ENCODE measurements around the gene FYN. TPM values are rescaled to one million over a fixed set of nuclear protein-coding genes. Genes with fewer than 3 reads are reported as not detected.

FYN gene
- total RNA-seq, 1 experiment from 2014 or later = 18.5 TPM

GRCh38 chr6:111842891-111843290, 30.4 kb downstream of the FYN start:
- ATAC-seq (no peak), DNase-seq (ENCODE audit: low read depth, low spot score) (no peak)
- POLR2A ChIA-PET = no interaction called here
- Histone ChIP-seq H3K9me2 (ENCODE audit: insufficient read depth) (no peaks in the 10 kb centered on the region), H3K27ac (ENCODE audit: low read depth, low read length) (no peak overlapping the region), H3K4me3 (replicated peaks in 1 of 2; ENCODE audit: low read depth in 1 of 2, low read length in 2 of 2) (no peak overlapping the region), H3K36me3 (ENCODE audit: control insufficient read depth in 1 of 2, insufficient read depth in 2 of 2, low read length in 2 of 2) (no peaks in the 10 kb centered on the region), H3K4me2 (ENCODE audit: low read length) (no peak overlapping the region), H3K79me2 (ENCODE audit: insufficient read depth, low read length) (no peaks in the 10 kb centered on the region), H2AFZ (ENCODE audit: low read depth, low read length, poor library complexity, severe bottlenecking) (no peak overlapping the region), H3K9me3 (ENCODE audit: control insufficient read depth in 1 of 2, insufficient read depth in 1 of 2, low read depth in 1 of 2, low read length in 2 of 2) (no peaks in the 10 kb centered on the region), H3K9ac (ENCODE audit: low read length) (no peak overlapping the region), H3K4me1 (ENCODE audit: control insufficient read depth in 1 of 2, insufficient read depth in 2 of 2, low read length in 2 of 2) (no peaks in the 10 kb centered on the region), H4K20me1 (ENCODE audit: insufficient read depth) (no peaks in the 10 kb centered on the region), H3K27me3 (ENCODE audit: insufficient read depth, low read length) (no peaks in the 10 kb centered on the region)
- no peak for TF ChIP-seq REST (IDR thresholded peaks at IDR 0.05; ENCODE audit: low read depth)
- TF ChIP-seq SIN3A (IDR thresholded peaks at IDR 0.05; ENCODE audit: low read depth) = no peak
- TF ChIP-seq SRF (IDR thresholded peaks at IDR 0.05; ENCODE audit: low read depth) = no peak
- no peak for TF ChIP-seq YY1 (IDR thresholded peaks at IDR 0.05; ENCODE audit: extremely low read depth, insufficient replicate concordance, low read depth, low read length)
- no peak for TF ChIP-seq CTCF (IDR thresholded peaks at IDR 0.05 in 2 of 3, conservative IDR thresholded peaks at IDR 0.05 in 1 of 3; ENCODE audit: borderline replicate concordance in 1 of 3, insufficient read depth in 1 of 3, low read depth in 2 of 3, low read length in 2 of 3)
- TF ChIP-seq CBX3 (IDR thresholded peaks at IDR 0.05; ENCODE audit: low read depth) = no peak
- TF ChIP-seq TCF7L2 (IDR thresholded peaks at IDR 0.05; ENCODE audit: borderline replicate concordance, extremely low read depth, insufficient read depth, insufficient read length) = no peak
- no TSS peak for BruUV-seq (replicated peaks)
- RAD21 ChIA-PET (ENCODE audit: low non-redundant PET in 1 of 2, low total read pairs in 2 of 2, uncharacterized antibody in 2 of 2, unreplicated experiment in 2 of 2) = no interaction called here
- intact Hi-C loops (cut with micrococcal nuclease) = loop anchor here (1.0 kb wide), 1 partner anchor 20 kb away; no protein-coding TSS in a partner anchor
- CTCF ChIA-PET = no interaction called here
